ENCODE measurements around the gene USH2A. TPM values are rescaled to one million over a fixed set of nuclear protein-coding genes. Genes with fewer than 3 reads are reported as not detected.

Gene USH2A
- total RNA-seq, 2 experiments from 2014 or later = not detected

- Mint-ChIP-seq H3K27me3 (no peaks in the 10 kb centered on the region), H3K9me3 (peaks cover 4% of the 10 kb centered on the region), H3K27ac (no peak overlapping the region), H3K4me1 (no peaks in the 10 kb centered on the region), H3K4me3 (no peak overlapping the region), H3K36me3 (no peaks in the 10 kb centered on the region)
- DNase-seq = no peak
Measured at GRCh38 chr1:215878128-215878527, 545.1 kb downstream of the USH2A start.

- Mint-ChIP-seq H3K27me3 (no peaks in the 10 kb centered on the region), H3K9me3 (peaks cover 4% of the 10 kb centered on the region), H3K27ac (no peak overlapping the region), H3K4me3 (no peak overlapping the region), H3K36me3 (no peaks in the 10 kb centered on the region), H3K4me1 (no peaks in the 10 kb centered on the region)
- DNase-seq = no peak
Measured at GRCh38 chr1:215877452-215877951, 545.7 kb downstream of the USH2A start.

GRCh38 chr1:215875712-215876111 is 547.5 kb downstream of the USH2A start:
- Mint-ChIP-seq H3K27me3 (no peaks in the 10 kb centered on the region), H3K9me3 (peaks cover 4% of the 10 kb centered on the region), H3K4me3 (no peak overlapping the region), H3K36me3 (no peaks in the 10 kb centered on the region), H3K4me1 (no peaks in the 10 kb centered on the region), H3K27ac (no peak overlapping the region)
- DNase-seq = no peak

DNA sequence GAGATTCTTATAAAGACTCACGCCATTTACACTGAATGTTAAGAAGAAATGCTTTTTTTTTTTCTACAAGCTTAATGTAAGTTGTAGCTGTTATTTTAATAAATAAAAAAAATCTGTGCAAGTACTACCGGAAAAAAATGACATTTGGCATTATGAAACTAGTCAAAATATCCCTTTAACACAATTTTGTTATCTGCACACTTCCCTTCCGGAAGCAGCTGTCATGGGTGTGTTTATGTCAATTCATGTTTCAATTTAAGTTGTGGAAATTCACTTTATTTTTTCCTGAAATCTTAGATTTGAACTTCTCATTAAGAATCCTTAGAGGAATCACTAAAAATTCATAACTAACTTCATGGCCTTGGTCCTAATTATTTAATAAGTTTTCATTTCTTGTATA is 548.0 kb downstream of the USH2A start:
- no peak for DNase-seq
- Mint-ChIP-seq H3K27ac (no peak overlapping the region), H3K4me3 (no peak overlapping the region), H3K4me1 (no peaks in the 10 kb centered on the region), H3K9me3 (peaks cover 2% of the 10 kb centered on the region), H3K27me3 (no peaks in the 10 kb centered on the region), H3K36me3 (no peaks in the 10 kb centered on the region)

DNA sequence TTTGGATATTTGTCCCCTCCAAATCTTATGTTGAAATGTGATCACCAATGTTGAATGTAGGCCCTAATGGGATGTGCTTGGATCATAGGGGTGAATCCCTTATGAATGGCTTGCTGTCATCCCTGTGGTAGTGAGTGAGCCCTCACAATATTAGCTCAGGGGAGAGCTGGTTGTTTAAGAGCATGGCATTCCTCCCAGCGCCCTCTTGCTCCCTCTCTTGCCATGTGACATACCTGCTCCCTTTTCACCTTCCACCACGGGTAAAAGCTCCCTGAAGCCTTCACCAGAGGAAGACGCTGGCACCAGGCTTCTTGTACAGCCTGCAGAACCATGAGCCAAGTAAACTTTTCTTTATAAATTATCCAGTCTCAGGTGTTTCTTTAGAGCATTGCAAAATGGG is 550.6 kb downstream of the USH2A start:
- Mint-ChIP-seq H3K27me3 (no peaks in the 10 kb centered on the region), H3K4me3 (no peak overlapping the region), H3K36me3 (no peaks in the 10 kb centered on the region), H3K4me1 (no peaks in the 10 kb centered on the region), H3K27ac (no peak overlapping the region), H3K9me3 (peaks cover under 1% of the 10 kb centered on the region)
- DNase-seq = no peak

DNA sequence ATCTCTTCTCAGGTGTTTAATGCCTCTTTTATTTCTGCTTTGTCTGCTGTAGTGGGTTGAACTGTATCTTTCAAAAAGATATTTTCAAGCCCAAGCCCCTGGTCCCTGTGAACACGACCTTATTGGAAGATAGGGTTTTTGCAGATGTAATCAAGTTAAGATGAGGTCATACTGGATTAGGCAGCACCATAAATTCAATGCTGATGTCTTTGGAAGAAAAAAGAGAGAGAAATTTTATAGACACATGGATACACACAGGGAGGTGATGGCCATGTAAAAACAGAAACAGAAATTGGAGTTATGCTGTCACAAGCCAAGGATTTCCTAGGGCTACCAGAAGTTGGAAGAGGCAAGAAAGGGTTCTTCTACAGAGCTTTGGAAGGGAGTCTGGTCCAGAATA is 554.7 kb downstream of the USH2A start:
- Mint-ChIP-seq H3K4me1 (no peaks in the 10 kb centered on the region), H3K27ac (no peak overlapping the region), H3K27me3 (no peaks in the 10 kb centered on the region), H3K9me3 (peaks cover 3% of the 10 kb centered on the region), H3K4me3 (no peak overlapping the region), H3K36me3 (no peaks in the 10 kb centered on the region)
- no peak for DNase-seq

DNA sequence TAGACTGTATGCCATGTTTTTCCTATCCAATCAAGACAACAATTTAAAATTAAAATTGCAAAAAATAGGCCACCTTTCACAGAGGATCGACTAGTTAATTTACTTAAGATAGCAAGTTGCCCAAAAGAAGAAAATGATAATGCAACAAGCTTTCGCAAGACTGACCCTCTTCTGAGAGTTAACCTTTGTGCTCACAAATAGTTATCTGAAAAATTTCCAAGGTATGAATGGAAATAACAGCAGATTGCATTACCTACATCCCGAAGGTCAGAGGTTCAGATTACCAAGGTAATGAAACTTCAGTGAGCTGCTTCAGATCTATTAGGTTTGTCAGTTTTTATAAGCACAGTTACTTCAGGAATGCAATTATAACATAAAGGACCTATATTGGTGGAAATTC is 558.2 kb downstream of the USH2A start:
- no peak for DNase-seq
- Mint-ChIP-seq H3K9me3 (peaks cover 7% of the 10 kb centered on the region), H3K27ac (no peak overlapping the region)

DNA sequence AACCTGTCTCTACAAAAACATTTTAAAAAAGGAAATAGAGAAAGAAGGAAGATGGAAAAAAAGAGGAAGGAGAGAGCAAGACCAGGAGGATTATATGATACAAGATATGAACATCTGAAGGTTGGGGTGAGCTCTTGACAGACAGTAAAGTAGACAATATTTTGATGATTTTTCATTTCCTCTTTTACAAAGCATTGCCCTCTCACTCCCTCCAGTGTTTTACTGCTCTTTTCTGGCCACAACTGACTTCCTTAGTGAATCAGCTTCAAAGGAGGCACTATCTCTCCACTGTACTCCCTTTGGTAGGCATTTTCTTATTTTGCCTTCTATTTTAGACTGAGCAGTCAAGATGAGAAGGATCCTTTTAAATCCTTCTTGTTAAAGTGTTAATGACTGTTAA is 559.5 kb downstream of the USH2A start:
- Mint-ChIP-seq H3K27me3 (no peaks in the 10 kb centered on the region), H3K4me1 (no peaks in the 10 kb centered on the region), H3K9me3 (peaks cover 7% of the 10 kb centered on the region), H3K27ac (no peak overlapping the region), H3K36me3 (no peaks in the 10 kb centered on the region), H3K4me3 (no peak overlapping the region)
- no peak for DNase-seq

More for the DNA sequence above, 558.2 kb downstream of the USH2A start:
- no peaks in the 10 kb centered on the region for H3K4me1 Mint-ChIP-seq
- H3K27me3 Mint-ChIP-seq = no peaks in the 10 kb centered on the region
- H3K4me3 Mint-ChIP-seq = no peak overlapping the region
- H3K36me3 Mint-ChIP-seq = no peaks in the 10 kb centered on the region

- H3K4me3 Mint-ChIP-seq = no peak overlapping the region
- no peaks in the 10 kb centered on the region for H3K4me1 Mint-ChIP-seq
- H3K27ac Mint-ChIP-seq = no peak overlapping the region
- H3K36me3 Mint-ChIP-seq = no peaks in the 10 kb centered on the region
- H3K9me3 Mint-ChIP-seq = peaks cover 10% of the 10 kb centered on the region
- no peaks in the 10 kb centered on the region for H3K27me3 Mint-ChIP-seq
- no peak for DNase-seq
Measured at GRCh38 chr1:215860833-215861232, 562.4 kb downstream of the USH2A start.

GRCh38 chr1:215857317-215857716 is 565.9 kb downstream of the USH2A start:
- Mint-ChIP-seq H3K27ac (no peak overlapping the region), H3K27me3 (no peaks in the 10 kb centered on the region), H3K4me1 (no peaks in the 10 kb centered on the region), H3K4me3 (no peak overlapping the region), H3K36me3 (no peaks in the 10 kb centered on the region), H3K9me3 (peaks cover 15% of the 10 kb centered on the region)
- DNase-seq = no peak

GRCh38 chr1:215845234-215845891 is 577.9 kb downstream of the USH2A start:
- Mint-ChIP-seq H3K9me3 (peaks cover 3% of the 10 kb centered on the region), H3K27me3 (no peaks in the 10 kb centered on the region), H3K27ac (no peak overlapping the region), H3K4me1 (no peaks in the 10 kb centered on the region), H3K36me3 (no peaks in the 10 kb centered on the region), H3K4me3 (no peak overlapping the region)
- no peak for DNase-seq

DNA sequence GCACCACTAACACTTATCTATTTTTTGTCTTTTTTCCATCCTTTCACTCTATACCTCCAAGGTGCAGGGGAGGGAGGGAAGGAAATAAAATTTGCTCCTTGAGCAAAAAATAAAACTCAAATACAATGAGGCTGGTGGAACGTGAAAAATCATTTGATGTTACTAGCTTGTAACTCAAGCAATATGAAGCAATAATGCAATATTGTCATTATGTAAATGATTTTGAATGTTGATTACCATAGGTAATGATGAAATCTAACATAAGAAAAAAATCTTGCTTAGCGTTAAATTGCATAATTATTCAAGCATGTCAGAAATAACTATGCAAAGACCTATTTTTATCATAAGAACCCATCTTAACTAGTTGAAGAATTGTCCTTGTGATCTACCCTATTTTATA is 578.5 kb downstream of the USH2A start:
- Mint-ChIP-seq H3K27me3 (no peaks in the 10 kb centered on the region), H3K4me3 (no peak overlapping the region), H3K4me1 (no peaks in the 10 kb centered on the region), H3K27ac (no peak overlapping the region), H3K9me3 (peaks cover 3% of the 10 kb centered on the region), H3K36me3 (no peaks in the 10 kb centered on the region)
- DNase-seq = no peak

- H3K9me3 Mint-ChIP-seq = peaks cover 3% of the 10 kb centered on the region
- DNase-seq = no peak
- H3K4me3 Mint-ChIP-seq = no peak overlapping the region
- no peak overlapping the region for H3K27ac Mint-ChIP-seq
- H3K4me1 Mint-ChIP-seq = no peaks in the 10 kb centered on the region
- H3K27me3 Mint-ChIP-seq = no peaks in the 10 kb centered on the region
- no peaks in the 10 kb centered on the region for H3K36me3 Mint-ChIP-seq
Measured at GRCh38 chr1:215844266-215844665, 579.0 kb downstream of the USH2A start.

GRCh38 chr1:215842905-215843304 is 580.3 kb downstream of the USH2A start:
- no peak overlapping the region for H3K27ac Mint-ChIP-seq

DNA sequence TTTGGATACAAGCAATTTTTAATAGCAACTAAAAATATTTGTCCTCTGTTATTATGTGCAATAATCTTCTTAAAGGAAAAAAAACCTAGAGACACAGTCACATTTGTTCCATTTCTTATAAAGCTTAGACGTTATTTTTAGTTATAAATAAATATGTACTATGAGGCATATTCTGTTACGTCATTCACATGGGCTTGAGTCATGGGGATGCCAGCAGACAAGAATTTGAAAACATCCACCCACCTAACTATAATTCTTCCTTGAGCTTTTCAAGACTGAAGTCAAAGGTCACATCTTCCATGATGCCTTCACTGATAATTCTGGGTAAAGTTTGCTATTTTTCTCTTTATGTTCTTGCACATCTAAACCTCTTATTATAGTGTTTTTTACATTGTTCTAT is 587.3 kb downstream of the USH2A start:
- H3K27me3 Mint-ChIP-seq = no peaks in the 10 kb centered on the region
- H3K4me1 Mint-ChIP-seq = no peaks in the 10 kb centered on the region
- H3K36me3 Mint-ChIP-seq = no peaks in the 10 kb centered on the region
- H3K9me3 Mint-ChIP-seq = peaks cover 7% of the 10 kb centered on the region
- no peak overlapping the region for H3K27ac Mint-ChIP-seq
- H3K4me3 Mint-ChIP-seq = no peak overlapping the region
- no peak for DNase-seq

More at GRCh38 chr1:215842905-215843304, 580.3 kb downstream of the USH2A start:
- Mint-ChIP-seq H3K4me1 (no peaks in the 10 kb centered on the region), H3K9me3 (peaks cover 4% of the 10 kb centered on the region), H3K36me3 (no peaks in the 10 kb centered on the region), H3K4me3 (no peak overlapping the region), H3K27me3 (no peaks in the 10 kb centered on the region)
- DNase-seq = no peak

DNA sequence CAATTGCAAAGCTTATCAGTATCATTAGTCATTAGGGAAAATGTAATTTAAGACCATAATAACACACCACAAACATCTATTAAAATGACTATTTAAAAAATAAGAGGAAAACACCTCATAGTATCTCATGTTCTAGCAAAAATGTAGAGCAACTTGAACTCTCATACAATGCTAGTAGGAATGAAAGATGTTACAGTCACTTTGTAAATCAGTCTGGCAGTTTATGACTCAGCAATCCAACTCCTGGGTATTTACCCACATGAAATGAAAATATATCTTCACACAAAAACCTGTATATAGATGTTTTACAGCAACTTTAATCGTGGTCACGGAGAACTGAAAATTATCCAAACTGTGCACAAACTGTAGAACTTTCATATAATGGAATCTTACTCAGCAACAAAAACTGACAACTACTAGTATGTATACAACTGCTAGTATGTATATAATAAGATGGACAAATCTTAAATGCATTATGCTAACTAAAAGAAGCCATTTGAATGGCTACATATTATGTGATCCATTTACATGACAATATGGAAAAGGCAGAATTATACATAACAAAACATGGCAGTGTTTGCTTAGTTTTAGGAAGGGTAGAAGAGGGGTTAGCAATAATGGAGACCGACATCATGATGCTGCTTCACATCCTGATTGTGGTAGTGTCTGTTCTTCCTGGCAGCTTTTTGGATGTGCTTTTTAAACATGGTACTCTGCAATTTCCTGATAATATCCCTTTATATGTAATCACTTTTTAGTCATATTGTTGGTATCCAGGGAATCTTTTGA is 589.1 kb downstream of the USH2A start:
- no peaks in the 10 kb centered on the region for H3K36me3 Mint-ChIP-seq
- no peak overlapping the region for H3K4me3 Mint-ChIP-seq
- H3K27me3 Mint-ChIP-seq = no peaks in the 10 kb centered on the region
- H3K9me3 Mint-ChIP-seq = peaks cover 5% of the 10 kb centered on the region
- H3K27ac Mint-ChIP-seq = no peak overlapping the region
- no peaks in the 10 kb centered on the region for H3K4me1 Mint-ChIP-seq
- no peak for DNase-seq
